Stomach (tissue), 4 donors: ENCODE measurements around the gene SH3BP4.

Experiments used
- EP300 ChIP-seq: sonication (generic); formaldehyde crosslinking; IDR thresholded peaks from one replicate; pipeline ENCODE4 v1.6.1; 2017; ENCODE audit warnings: antibody characterized with exemption
- TF ChIP-seq, protein P1 (sequence below), 7 experiments: fragments of 450-650 bp in 4 of 7; fragments of 200-600 bp in 3 of 7; sonication (generic) in 3 of 7; IDR thresholded peaks; one replicate each; pipeline ENCODE4 v1.5.1; 2016 to 2019; ENCODE audit warnings: antibody characterized with exemption in 7 of 7, control low read depth in 2 of 7, mild to moderate bottlenecking in 1 of 7

DNA sequence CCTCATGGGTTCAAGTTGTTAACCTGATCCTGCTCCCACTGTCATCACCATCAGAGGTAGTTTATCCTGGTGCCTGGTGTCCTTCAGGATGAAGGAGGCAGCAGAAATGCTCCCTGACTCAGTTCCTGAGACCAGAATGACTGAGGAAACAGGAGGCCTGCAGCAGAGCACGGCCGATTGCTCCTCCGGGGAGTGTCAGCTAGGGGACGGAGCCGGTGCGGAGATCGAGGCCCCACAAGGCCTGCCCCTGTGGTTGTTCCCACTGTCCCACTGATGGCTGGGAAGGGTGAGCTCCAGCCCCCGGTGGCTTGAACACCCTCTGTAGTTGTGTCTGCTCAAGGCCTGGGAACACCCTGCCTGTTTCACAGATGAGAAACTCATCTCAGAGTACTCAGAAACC lies 45.6 kb downstream of the SH3BP4 start:
- no peak for TF ChIP-seq EP300
- TF ChIP-seq, protein P1, sequence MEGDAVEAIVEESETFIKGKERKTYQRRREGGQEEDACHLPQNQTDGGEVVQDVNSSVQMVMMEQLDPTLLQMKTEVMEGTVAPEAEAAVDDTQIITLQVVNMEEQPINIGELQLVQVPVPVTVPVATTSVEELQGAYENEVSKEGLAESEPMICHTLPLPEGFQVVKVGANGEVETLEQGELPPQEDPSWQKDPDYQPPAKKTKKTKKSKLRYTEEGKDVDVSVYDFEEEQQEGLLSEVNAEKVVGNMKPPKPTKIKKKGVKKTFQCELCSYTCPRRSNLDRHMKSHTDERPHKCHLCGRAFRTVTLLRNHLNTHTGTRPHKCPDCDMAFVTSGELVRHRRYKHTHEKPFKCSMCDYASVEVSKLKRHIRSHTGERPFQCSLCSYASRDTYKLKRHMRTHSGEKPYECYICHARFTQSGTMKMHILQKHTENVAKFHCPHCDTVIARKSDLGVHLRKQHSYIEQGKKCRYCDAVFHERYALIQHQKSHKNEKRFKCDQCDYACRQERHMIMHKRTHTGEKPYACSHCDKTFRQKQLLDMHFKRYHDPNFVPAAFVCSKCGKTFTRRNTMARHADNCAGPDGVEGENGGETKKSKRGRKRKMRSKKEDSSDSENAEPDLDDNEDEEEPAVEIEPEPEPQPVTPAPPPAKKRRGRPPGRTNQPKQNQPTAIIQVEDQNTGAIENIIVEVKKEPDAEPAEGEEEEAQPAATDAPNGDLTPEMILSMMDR (IDR thresholded peaks at IDR 0.05), result no peak
